ENCODE results near the gene PRKAB1.
"Not testable (repeated sequence)": the region's sequence is repeated elsewhere in the genome, so short reads cannot be mapped to it uniquely, and the experiment has no call there.

The PRKAB1 gene, protein sequence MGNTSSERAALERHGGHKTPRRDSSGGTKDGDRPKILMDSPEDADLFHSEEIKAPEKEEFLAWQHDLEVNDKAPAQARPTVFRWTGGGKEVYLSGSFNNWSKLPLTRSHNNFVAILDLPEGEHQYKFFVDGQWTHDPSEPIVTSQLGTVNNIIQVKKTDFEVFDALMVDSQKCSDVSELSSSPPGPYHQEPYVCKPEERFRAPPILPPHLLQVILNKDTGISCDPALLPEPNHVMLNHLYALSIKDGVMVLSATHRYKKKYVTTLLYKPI

DNA sequence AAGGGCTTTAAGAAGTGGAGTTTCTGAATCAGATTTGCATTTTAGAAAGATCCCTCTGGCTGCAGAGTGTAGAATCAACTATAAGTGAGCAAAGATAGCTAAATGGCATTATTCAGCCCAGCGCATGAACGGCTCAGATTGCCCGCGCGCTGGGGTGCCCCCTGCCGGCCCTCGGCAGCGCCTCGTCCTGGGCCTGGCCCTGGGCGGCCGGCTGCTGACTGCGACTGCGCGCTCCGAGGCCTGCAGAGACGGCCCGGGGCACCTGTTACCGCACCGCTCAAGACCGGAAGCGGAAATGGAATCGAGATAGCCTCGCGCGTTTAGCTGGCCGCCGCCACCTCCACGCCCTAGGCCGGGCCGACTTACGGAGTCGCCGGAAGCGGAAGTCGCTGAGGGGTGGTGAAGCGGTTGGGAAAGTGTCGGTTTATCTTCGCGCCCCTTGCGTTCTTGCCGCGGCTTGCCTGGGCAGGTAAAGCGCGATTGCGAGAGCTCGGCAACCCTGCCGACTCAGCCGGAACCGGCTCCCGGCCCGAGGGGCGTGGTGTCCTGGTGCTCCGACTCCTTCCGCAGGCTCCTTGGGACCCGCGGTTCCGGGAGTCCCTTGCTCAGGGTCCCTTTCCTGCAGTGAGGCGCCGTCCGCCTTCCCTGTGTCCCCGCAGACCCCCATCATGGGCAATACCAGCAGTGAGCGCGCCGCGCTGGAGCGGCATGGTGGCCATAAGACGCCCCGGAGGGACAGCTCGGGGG is at the start of gene PRKAB1:
Gene PRKAB1 (plus strand): TSS at position 557 of the 747 bp plus-strand sequence. CDS start 112 bp downstream, at position 669.
- DNase-seq: peak; percentile 98

DNA sequence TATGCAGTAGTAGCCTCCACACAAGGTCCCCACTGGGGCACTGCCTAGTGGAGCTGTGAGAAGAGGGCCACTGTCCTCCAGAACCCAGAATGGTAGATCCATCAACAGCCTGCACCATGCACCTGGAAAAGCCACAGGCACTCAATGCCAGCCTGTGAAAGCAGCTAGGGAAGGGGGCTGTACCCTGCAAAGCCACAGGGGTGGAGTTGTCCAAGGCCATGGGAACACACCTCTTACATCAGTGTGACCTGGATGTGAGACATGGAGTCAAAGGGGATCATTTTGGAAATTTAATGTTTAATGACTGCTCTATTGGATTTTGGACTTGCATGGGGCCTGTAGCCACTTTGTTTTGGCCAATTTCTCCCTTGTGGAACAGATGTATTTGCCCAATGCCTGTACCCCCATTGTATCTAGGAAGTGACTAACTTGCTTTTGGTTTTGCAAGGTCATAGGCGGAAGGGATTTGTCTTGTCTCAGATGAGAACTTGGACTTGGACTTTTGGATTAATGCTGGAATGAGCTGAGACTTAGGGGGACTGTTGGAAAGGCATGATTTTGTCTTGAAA is 49.5 kb upstream of the PRKAB1 start:
- not testable (repeated sequence) for DNase-seq

DNA sequence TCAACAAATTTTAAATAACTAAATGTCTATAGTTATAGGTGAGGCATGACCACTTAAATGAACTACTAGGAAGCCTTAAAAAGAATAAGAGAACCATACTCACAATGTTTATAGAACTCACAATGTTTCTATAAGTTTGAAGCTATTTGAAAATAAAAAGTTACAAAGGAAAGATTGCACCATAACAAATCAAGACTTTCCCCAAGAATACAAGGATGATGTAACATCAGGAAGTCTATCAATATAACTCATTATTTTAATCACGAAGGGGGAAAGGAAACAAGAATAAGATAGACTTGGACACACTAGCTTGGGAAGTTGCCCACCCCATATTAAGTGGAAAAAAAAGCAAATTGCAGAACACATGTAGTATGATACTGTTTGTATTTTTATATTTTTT is 47.4 kb upstream of the PRKAB1 start:
- DNase-seq: no peak

DNA sequence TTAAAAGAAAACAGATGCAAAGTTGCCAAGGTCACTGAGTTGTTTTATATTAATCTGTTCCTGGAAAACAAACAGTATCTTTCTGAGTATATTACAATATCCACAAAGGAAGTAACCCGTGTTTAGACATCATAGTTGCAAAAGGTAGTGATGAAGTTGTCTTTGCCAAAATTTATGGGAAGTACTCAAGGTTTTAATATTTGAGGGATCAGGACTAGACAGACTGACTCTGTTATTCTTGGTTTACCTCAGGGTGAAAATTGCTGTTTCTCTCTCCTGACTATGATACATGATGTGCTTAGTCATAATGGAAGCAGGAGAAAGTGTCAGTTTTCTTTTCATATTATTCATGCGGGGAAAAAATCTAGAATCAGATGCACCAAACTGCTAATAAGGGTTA is 46.1 kb upstream of the PRKAB1 start:
- DNase-seq: no peak

DNA sequence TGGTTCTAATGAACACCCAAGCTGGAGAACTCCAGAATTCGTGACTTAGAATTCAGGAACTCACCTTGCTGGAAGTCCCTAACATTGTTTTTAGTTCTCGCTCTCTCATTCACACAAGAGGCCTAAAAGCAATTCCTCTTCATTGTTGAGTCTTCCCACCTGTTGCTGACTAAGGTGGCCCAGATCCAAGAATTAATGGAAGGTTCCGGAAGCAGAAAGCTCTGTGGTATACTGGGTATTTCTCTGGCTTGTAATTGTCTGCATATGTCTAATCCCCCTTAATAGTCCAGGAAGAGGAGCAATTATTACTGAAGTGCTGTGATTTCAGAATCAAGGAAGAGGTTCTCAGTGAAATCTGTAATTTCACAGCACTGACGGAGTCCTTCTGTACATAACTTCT is 43.0 kb upstream of the PRKAB1 start:
- peak; percentile 24 for DNase-seq

DNA sequence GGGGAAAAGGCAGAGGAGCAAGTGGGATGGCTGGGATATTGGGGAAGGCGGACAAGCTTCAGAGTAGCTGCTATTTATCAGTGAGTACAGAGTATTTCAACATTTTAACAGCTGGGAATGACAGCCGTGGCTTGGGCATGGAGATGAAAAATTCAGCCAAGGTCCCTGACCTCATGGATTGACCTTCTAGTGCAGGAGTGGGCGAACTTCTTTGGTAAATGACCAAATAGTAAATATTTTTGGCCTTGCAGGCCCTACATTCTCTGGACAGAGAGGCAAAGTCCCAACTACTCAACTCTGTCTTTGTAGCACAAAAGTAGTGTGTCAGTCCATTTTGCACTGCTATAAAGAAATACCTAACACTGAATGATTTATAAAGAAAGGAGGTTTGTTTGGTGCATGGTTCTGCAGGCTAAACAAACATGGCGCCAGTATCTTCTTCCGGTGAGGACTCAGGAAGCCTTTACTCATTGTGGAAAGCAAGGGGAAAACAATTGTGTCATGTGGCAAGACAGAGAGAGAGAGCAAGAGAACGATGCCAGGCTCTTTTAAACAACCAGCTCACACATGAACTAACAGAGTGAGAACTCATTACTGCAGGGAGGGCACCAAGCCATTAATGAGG is 40.8 kb upstream of the PRKAB1 start:
- DNase-seq: no peak

DNA sequence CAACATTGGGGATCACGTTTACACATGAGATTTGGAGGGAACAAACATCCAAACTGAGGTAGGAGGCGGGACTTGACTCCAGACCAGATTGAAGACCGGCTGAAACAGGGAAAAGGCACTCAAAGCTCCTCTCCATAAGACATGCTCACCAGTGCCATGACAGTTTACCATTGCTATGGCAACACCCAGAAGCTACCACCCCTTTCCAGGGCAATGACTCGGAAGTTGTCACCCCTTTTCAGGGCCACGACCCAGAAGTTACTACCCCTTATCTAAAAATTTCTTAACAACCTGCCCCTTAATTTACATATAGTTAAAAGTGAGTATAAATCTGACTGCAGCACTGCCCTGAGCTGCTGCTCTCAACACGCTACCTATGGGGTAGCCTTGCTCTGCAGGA is 40.2 kb upstream of the PRKAB1 start:
- no peak for DNase-seq

DNA sequence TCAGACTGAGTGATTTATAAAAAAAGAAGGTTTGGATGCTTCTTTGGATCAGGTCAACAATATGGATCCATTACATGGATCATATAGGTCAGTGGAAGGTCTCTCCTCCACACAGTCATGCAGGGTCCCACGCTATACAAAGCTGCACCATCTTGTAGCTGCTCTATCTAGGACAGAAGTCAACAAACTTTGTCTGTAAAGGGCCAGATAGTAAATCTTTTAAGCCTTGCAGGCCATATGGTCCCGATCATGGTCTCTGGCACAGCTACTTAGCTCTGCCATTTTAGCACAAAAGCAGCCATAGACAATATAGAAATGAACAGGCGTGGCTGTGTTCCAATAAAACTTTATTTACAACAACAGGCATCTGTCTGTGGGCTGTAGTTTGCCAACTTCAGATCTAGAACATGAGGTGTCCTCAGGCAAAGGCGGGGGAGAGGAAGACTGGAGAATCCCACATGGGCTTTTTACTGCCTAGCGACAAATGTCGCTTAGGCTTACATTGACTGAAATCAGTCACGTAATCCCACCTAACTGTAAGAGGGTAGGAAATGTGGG is 37.6 kb upstream of the PRKAB1 start:
- no peak for DNase-seq

DNA sequence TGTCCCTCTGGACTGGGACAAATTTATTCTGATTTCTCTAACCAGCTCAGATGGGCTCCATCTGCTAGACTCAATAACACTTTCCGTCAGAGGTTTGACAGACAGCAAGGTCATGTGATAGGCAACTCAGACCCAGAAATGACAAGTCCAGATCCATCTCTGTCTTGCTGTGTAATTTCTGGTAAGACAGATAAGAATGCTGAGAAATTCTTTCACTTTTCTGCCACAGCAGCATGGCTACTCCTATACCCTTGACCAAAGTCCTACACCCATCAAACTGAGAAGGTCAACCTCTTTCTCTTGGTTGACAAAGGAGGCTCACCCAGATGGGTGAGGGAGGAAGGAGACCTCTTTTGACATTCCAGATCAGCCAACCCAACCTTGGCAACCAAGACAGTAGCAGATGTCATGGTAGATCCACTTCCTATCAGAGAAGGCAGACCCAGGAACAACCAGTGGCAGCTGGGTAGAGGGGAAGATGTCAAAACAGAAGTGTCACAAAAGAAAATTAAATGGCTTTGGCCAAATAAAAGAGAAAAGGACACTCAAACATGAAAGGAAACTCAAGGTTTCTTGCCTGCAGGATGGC is 36.9 kb upstream of the PRKAB1 start:
- no peak for DNase-seq

DNA sequence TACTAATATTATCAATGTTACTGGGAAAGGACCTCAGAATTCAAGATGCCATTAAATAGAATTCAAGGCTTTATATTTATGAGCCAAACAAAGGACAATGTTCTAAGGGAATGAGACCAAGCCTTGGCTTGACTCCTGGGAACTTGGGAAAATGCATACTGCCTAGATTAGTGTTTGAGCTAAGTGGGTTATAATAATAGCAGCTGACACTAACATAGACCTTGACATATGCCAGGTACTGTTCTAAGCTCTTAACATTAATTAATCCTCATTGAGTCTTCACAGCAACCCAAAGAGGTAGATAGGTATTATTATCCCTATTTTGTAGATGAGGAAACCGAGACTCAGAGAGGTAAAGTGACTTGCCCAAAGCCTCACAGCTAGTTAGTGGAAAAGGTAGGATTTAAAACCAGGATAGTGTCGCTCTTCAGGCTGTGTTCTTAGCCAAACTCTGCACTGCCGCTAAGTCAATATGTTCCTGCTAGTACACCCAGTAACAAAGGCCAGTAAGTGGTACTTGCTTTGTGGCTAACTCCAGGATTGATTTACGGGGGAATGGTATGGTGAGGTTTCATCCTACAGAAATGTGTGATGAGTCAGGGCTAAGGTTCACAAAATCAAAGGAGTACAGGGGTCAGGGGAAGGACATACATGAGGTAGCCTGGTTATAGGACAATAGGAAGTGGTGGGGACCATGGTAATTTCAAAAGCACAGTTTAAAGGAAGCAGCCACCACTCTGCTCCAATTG is 35.8 kb upstream of the PRKAB1 start:
- no peak for DNase-seq

DNA sequence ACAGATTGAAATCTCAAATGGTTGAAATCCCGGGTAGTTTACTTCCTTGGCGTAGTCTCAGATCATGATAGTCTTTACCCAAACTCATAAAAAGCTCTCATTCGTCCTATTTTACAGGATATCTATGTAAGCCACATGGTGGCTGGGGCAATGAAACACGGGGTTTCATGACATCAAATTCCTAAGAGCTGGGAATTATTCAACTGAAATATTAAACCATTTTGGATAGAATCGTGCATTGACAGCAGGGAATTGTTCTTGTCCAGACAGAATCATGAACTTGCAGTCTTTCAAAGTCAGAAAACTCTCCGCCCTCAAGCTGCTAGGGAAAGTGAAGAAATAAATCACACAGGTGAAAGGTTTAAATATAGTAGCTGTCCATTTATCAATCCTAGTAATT is 33.2 kb upstream of the PRKAB1 start:
- DNase-seq: no peak

DNA sequence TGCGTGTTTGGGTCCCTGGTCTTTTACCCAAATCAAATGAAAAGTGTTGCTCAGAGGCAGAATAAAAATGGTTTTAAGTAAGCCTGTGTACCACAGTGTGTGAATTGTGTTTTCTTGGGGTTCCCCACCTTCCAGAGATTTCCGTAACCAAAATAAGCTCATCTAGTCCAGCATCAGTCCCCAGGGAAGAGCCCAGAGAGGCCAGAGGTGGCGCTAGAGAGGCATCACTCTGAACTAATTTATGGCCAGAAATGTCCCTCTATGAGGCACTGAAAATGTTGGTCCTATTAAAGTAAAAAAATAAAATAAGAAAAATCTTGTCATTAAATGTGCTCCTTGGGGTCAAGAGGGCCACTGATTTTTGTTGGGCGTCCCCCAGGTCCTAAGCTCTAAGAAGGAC is 24.9 kb upstream of the PRKAB1 start:
- no peak for DNase-seq

DNA sequence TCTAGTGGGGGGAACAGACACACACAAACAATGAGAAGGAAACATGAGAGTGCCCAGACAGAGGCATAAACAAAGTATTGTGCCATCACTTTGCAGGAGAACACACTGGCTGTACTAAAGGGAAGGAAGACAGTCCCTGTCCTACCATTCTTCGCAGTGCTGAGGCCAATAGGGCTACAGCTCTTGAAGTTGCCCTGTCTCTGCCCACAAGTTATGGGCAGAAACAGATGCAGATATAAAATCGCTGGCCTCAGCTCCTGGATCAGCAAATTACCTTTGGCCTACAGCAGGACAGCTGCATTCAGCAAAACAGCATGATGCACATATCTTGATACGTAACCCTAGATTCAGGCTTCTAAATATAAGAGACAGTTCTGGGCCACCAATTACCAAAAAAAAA is 23.0 kb upstream of the PRKAB1 start:
- DNase-seq: no peak

DNA sequence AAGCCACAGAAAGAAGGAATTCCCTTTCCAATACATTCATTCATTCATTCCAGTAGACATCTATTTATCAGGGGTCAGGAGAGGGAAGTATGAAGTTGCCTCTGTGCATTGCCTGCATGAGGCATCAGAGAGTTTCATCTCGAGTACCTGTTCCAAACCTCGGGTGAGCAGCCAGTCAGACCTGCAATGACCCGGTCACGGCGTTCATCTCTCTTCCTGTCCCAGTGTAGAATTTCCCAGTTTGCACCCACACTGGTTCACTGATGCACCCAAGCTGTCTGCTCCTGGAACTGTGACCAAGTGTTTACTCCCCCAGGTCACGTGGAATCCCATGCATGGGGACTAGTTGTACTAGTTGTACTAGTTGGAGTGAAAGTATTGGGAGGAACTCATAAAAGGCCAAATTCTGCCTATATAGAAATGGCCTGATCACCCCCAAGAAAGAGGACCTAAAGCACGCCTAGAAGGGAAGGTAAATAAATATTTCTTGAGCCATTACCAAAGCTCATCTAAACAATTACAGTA is 22.3 kb upstream of the PRKAB1 start:
- DNase-seq: no peak

DNA sequence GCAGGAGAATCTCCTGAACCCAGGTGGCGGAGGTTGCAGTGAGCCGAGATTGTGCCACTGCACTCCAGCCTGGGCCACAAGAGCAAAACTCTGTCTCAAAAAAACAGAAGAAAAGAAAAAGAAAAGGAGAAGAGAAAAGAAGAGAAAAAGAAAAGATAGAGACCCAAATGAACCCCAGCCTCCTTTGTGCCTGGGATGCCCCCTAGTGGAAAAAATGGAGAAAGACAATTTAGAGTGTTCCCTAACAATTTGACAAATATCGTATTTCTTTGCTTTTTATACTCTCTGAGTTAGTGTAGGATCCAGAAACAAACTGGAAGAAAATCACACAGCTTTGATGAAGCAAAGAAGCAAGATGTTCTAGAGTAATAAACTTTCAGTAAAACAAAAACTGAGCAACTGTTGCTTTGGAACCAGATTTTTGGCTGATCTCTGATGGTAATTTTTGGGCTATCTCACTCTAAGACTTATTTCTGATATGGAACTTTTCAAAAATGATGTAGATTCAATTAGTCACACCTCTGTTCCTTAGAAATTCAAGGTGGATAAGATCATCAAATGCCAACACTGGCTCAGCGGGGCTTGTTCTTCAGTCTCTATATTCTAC is 18.6 kb upstream of the PRKAB1 start:
- DNase-seq: peak; percentile 10

DNA sequence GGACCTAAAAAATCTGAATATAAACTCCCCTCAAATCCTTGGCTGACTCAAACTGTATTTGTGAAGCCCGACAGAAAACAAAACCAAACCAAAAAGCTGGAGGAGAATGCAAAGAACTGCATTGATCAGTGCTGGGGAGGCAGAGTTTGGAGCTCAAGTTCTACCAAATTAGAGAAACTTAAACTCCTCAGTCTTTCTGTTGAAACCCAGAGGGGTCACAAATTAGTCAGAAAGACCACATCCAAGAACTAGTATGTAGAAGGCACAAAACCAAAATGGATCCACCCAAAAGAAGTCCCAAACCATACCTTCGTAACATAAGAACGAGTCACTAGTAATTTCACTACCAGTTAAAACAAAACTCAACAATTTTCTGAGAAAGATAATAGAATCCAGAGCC is 15.3 kb upstream of the PRKAB1 start:
- no peak for DNase-seq

DNA sequence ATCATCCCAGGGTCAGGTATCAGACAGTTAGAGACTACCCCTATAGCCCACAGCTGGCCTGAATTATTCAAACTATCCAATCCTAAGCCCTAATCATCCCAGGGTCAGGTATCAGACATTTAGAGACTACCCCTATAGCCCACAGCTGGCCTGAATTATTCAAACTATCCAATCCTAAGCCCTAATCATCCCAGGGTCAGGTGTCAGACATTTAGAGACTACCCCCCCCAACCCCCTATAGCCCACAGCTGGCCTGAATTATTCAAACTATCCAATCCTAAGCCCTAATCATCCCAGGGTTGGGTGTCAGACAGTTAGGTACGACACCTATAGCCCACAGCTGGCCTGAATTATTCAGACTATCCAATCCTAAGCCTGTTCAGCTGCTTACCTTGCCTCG is 10.9 kb upstream of the PRKAB1 start:
- DNase-seq: not testable (repeated sequence)

DNA sequence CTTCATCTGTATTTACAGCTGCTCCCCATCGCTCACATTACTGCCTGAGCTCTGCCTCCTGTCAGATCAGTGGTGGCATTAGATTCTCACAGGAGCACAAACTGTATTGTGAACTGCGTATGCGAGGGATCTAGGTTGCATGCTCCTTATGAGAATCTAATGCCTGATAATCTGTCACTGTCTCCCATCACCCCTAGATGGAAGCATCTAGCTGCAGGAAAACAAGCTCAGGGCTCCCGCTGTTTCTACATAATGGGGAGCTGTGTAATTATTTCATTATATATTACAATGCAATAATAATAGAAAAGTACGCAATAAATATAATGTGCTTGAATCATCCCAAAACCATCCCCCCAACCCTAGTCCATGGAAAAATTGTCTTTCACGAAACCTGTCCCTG is 9.8 kb upstream of the PRKAB1 start:
- DNase-seq: not testable (repeated sequence)

DNA sequence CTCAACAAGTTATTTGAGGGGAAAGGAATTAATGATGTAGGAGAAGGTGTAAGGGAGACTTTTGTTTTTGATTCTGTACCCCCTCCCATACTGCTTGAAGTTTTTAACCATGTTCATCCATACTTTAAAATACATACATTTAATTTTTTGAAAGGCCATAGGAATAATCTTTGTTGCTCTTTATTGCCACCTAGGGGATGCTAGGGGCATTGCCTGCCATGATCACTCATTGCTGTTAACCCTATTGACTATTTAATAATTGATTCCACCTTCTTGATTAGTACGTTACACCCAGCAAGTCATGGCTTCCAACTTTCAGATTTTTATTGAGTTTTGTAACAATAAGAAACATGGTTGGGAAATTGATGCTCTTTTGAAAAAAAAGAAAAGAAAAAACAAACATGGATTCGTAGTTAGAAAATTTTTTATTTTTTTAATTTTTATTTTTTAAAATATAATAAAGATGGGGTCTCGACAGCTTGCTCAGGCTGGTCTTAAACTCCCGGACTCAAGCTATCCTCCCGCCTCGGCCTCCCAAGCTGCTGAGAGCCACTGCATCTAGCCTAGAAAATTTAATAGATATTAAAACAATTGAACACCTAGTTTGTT is 8.5 kb upstream of the PRKAB1 start:
- DNase-seq: peak; percentile 6

DNA sequence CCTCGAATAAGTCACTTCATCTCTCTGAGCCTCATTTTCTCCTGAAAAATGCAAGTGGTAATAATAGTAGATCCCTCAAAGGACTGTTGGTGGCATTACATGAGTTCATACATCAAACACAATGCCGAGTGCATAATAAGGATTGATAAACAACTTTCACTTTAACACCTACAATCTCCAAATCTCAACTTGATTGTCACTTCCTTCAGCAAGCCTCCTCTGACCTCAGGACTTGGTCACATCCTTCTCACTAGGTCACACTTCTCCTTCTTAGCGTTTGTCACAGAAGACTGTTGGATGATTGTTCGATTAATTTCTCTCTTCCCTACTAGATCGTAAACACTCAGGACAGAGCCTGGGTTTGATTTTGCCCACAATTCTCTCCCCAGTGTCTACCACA is 7.9 kb upstream of the PRKAB1 start:
- DNase-seq: no peak

DNA sequence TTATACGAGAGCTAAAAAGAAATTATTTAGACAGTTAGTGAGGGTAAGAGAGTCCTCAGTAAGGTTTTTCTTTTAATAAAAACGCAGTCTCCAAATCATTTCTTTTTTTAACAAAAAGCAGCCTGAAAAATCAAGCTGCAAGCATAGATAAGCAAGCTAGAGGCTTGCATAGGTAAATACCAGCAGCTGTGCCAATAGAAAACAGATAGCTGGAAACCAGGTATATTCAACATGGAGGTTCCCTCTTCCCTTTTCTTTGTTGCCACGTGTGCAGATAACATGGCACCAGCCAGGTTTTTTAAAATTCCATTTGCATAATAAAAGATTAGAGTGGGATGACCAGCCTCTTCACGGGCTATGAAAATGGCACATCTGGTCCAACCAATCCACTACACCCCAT is 6.1 kb upstream of the PRKAB1 start:
- no peak for DNase-seq
